A172 (cell line): ENCODE results near the gene ATL1. TPM values are rescaled to one million over a fixed set of nuclear protein-coding genes. Genes with fewer than 3 reads are reported as not detected.
"Not testable (repeated sequence)": the region's sequence is repeated elsewhere in the genome, so short reads cannot be mapped to it uniquely, and the experiment has no call there.

Experiments used
- DNase-seq: peaks from one replicate; pipeline ENCODE4 v3.0.0-alpha.2; 2015; ENCODE audit warnings: low spot score
- total RNA-seq: library from RNA; depleted of rRNA; stranded (reverse); fragments of >200 nt; shearing (Covaris generic); gene quantifications from 2 replicates; pipeline ENCODE4 v1.2.3, GENCODE V29; 2014; rRNA removed

ATL1 gene
- total RNA-seq, 1 experiment from 2014 or later: 14.0 TPM

DNA sequence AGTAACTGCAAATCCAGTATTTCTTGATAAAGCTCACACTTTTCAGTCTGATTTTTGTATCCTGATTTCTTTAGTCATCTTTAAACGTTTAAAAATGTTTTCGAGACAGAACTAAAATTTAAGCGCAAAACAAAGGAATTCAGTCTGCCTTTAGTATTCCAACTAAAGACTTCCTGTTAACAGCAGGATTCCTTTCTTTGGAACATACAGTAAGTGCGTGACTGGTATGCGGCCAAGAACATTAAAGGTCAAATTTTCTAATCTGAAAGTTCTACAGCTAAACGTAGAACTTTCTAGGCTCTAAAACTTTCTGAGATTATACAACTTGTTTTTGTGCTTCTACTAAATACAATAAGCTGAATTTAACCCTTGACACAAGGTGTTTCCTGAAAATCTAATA lies 98.3 kb downstream of the ATL1 start:
- no peak for DNase-seq

DNA sequence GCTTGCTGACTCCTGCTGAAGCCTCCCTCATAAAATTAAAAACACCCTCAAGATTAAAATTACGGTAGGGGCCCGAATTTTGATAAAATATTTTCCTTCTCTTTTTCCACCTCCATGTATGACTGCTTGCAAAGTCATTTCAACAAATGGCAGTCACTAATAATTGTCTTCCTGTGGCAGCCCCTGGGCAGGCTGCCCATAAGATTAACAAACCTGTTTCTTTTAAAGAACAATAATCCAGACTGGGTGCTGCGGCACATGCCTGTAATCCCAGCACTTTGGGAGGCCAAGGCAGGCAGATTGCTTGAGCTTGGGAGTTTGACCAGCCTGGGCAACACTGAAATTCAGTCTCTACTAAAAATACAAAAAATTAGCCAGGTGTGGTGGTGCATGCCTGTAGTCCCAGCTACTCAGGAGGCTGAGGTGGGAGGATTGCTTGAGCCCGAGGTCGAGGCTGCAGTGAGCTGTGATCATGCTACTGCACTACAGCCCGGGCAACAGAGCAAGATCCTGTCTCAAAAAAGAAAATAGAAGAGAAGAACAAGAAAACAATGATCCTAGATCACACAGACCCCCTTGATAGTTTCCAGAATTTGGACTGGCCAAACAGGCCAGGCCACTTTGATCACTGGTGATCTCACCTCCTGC lies 99.5 kb downstream of the ATL1 start:
- DNase-seq: no peak

DNA sequence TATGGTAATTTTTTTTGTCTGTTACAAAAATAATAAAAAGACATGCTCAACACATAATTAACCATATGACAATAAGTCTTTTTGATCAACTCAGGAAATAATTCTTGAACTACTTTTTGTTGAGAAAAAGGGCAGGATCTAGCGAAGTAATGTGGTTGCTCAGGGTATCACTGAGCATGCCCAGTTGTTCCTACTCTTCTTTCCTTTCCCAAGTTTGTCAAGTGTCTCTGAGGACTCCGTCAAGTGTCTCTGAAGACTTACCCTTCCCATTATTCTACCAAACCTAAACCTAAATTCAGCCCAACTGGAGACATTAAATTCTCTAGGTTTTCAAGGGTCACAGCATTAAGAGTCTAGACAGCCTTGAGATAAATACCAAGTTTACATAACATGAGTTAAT lies 104.6 kb downstream of the ATL1 start:
- DNase-seq: not testable (repeated sequence)

DNA sequence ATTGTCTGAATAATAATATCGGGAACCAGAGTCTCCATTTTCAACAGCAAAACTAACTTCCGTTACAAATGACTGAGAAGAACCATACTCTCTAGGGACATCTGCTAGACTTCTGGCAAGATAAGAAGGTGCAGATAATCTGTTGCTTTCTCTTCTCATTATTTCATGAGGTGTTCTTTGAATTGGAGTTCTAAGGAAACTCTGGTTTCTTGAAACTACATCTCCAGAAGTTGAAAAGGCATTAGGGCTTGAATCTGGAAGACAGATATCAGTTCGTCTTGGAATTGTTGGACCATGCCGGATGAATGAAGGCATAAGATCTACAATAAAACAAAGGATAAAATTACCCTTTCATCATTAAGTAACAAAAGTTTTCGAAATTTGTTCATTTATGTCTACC lies 105.4 kb downstream of the ATL1 start:
- DNase-seq: not testable (repeated sequence)

DNA sequence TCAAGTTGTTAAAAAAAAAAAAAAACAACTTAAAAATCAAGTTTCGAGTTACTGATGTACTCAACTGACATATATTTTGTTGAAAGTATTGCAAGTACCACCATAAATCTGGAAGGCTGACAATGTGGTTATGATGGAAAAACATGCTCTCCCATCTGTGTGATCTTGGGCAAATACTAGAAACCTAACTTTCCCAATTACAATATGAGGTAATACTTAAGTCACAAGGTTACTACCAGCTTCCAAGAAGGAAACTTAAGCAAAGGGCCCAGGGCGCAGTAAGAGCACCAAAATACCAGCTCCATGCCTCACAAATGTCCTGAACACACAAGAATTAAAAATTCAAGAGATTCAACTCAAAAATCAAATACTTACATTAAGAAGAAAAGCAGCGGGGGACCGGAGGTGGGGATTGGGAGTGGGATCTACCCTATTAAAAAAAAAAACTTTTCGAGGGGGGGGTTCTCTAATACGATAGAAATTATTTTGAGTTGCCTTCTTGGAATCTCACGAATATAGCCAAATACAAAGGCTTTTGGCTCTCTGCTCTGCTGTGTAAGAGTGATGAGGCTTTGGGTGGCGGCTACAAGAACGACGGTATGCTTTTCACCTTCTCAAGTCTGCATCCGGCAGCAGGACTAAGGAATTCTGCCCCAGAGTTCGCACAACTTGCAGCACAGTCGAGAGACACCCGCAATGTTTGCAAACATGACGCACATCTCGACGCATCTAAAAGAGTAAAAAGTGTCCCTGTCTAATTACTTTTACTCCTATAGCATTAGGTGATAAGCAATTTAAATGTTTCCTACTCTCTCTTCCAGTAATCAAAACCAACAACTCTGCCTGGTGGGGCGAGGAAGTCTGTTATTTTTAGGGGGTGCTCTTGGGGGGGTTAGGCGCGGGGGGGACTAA lies 107.1 kb downstream of the ATL1 start:
- DNase-seq: peak; percentile 27

DNA sequence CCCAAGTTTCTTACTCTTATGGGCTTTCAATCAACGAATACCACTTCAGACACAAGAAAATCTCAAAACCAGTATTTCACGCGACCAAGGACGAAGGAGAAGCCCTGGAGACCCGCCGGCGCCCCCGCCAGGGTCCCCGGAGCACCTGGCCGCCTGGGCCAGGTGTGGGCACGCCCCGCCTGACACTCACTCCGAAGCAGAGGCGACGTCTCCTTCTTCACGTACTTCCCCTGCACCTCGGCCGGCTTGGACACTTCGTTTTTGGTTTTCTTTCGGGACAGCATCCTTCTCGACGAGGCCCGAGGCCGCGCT lies 107.7 kb downstream of the ATL1 start:
- DNase-seq: no peak

DNA sequence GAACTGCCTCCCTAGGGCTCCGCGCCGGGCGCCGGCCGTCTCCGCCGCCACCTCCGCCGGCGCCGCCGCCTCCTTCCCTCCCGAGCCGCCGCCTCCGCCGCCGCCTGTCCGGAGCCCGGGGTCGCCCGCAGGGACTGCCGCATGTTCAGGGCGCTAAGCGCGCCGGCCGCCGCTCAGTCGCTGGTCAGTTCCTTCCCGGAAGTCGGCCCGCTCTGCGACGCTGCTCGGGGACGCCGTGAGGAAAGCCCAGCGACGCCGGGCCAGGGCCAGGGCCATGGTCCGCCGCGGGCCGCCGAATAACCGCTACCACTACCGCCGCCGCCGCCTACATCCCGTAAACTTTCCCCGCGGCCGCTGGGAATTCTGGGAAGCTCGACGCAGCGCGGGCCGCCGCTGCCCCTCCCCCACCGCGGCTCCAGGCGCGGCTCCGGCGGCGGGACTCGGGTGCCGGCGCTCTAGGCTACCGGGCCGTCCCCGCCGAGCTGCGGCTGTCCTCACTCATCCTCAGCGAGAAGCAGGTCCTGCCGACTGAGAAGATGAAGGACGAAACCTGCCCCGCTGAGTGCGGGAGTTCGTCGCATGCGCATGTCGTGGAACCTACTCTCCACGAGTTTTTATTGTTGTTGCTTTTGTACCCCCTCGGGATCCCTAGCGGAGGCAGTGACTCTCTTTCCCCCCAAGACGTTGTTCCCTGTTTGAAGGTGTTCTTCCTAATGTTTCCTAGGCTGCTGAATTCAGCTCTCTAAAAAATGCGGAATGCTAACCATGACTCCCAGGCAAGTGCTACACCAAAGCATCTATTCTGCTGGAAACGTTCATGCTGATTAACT lies 108.3 kb downstream of the ATL1 start, which contains the start of gene SAV1:
TSS of gene SAV1 (minus strand) at position 311 of the 830 bp plus-strand sequence. CDS start 339 bp downstream, outside the sequence.
- peak; percentile 74 for DNase-seq

DNA sequence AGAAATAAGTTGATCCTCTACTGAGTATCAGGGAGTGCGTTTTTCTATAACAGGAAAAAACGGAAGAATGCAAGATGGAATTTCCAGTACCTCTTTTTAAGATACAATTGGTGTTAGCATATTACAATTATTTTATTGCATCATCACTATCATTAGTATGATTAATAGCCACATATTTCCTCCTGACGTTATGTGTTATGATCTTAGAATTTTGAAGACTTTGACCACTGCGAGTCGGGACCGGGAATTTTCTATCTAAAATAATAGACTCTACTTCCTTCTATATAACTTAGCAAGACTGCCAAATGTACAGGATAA lies 108.8 kb downstream of the ATL1 start:
- DNase-seq: no peak

DNA sequence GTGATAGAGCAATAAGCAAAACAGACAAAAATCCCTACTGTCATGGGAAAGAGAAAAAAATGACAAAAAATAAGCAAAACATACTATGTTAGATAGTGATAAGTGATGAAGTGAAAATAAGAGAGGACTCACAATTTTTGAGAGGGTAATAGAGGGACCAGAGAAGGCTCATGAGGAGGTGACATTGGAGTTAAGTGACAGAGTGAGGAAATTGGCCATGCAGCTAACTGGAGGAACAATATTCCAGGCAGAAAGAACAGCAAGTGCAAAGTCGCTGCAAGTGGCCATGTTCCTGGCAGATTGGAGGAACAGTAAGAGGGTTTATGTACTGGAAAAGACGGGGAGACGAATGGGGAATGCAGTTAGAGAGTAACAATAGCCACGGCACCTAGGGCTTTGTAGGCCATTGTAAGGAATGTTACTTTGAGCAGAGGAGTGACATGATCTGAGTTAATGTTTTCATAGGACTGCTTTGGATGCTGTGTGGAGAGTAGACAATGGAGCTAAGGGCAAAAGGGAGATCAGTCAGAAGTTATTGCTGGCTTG lies 109.6 kb downstream of the ATL1 start:
- no peak for DNase-seq

DNA sequence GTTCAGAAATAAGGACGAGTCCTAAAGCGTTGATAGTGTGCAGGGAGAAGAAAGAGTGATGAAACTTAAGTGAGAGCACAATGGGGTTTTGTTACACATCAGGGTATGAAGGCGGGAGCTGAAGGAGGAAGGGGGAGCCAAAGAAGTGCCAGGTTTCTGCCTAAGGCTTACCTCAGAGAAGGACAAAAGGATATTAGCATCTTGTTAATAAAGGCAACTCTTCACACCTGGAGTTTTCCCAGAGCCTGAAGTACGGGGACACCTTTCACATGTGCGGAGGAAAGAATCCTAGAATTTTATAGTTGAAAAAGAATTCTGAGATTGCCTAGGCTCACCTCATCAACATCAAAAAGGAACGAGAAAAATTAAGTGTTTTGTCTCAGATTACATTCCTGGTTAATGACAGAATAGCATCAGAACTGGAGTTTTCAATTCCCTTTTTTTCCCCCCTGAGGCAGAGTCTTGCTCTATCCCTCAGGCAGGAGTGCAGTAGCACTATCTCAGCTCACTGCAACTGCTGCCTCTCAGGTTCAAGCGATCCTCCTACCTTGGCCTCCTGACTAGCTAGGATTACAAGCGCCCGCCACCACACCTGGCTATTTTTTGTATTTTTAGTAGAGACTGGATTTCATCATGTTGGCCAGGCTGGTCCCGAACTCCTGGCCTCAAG lies 110.4 kb downstream of the ATL1 start:
- DNase-seq: no peak

DNA sequence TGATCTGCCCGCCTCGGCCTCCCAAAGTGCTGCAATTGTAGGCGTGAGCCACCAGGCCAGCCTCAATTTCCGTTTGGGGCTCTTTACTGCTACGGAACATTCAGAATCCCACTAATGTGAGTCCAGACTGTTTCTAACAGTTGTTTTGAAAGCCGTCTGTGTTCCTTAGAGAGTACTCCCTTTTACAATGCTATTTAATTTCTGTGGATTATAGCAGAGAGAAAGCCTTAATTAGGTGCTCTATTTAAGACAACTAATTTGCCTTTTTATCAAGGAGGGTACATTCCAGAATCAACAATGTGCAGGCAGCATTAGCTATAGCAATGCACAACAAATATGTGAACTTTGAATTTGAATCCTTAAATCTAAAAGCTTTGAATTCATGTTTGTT lies 110.9 kb downstream of the ATL1 start:
- DNase-seq: no peak

DNA sequence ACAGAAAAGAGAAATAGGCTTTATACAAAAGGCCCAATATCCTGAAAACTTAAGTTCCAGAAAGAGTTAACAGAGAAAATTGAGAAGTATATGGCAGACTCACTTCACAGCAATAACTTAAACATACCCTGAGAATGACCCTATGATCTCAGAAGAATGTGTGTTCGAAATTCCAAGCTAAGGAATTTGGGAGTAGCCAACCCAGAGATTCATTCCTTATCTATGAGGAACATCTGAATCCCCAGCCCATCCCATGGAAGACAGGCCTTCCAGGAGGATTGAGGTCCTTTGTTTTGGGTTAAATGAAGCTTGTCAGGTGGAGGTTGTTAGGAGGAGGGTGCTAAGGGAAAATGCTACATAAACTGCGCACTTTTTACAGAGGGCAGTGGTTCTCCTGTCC lies 115.7 kb downstream of the ATL1 start:
- DNase-seq: peak; percentile 13

DNA sequence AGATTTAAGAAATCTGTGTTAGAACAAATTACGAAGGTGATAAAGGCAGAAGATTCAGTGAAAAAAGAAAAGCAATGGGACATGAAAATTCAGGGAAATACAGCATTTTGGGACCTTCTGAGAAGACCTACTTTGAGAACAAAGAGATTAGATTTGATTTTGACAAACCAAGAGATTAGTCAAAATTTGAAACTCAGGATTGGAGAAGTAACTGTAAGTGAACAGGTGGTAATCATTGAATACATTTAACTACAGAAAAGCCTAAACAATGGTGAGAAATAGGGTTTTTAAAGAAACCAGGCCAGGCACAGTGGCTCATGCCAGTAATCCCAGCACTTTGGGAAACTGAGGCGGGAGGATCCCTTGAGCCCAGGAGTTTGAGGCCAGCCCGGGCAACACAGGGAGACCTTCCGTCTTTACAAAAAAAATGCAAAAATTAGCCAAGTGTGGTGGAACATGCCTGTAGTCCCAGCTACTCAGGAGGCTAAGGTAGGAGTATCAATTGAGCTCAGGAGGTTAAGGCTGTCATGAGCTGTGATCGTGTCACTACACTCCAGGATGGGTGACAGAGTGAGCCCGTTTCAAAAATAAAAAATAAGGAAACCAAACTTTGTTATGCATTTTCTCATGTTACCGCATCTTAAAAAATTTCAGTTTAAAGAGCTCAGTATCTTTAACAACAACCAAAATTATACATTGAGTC lies 117.0 kb downstream of the ATL1 start:
- DNase-seq: no peak

DNA sequence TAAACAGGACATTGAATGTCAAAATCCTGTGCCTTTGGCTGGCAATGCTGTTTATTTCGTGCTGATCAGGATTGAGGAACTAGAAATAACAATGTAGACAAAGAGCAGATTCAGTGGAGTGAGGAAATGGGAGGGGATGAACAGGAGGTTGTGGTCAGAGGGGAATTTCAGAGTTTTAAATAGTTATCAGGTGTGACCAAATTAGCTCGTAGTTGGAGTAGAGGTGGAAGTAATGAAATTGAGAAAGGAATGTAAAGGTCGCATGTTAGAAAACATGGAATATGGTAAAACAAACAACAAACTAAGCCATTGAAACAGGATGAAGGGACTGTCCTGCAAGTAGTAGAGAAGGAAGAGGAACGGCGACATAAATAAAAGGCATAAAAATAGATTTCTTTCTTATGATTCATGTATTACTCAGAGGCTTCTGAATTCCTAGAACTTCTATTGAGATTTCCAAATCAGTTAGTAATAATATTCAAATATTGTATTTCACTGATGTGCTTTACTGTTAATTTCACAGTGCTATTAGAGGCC lies 117.7 kb downstream of the ATL1 start:
- peak; percentile 44 for DNase-seq

DNA sequence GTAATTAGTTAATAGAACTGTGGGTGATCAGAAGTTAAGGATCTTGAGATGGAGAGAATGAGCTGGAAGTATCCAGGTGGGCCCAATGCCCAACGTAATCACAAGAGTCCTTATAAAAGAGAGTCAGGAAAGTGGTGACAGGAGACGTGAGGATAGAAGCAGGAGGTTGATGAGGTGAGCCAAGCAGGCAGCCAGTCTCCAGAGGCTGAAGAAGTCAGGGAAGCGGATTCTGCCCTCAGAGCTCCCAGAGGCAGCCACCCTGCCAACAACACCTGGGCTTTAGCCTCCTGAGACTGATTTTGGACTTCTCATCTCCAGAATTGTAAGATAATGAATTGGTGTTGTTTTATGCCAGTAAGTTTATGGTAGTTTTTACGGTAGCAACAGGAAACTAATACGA lies 118.2 kb downstream of the ATL1 start:
- DNase-seq: no peak

DNA sequence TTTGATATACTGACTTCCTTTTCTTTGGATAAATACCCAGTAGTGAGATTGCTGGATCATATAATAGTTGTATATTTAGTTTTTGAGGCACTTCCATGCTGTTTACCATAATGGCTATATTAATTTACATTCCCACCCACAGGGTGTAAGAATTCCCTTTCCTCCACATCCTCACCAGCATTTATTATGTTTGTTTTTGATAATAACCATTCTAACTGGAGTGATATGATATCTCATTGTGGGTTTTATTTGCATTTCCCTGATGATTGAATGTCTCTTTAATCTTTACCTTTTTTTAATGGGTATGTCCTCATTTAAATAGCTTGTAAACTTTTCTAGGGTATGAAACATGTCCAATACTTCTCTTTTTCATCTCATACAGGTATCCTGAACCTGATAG lies 119.7 kb downstream of the ATL1 start:
- no peak for DNase-seq

Other genes starting within 250 kb of the ATL1 start
- 3.3 and 3.7 TPM in 2 replicates for gene L2HGDH, start 247.9 kb upstream of the ATL1 start, total RNA-seq
- gene DMAC2L, start 247.8 kb upstream of the ATL1 start, total RNA-seq: 2.3 and 3.5 TPM in 2 replicates
- gene CDKL1, start 163.3 kb upstream of the ATL1 start, total RNA-seq: 0.07 and 0.24 TPM in 2 replicates
- 42.0 and 44.4 TPM in 2 replicates for gene MAP4K5, start 27.6 kb upstream of the ATL1 start, total RNA-seq
- 7.3 and 9.6 TPM in 2 replicates for gene SAV1, start 108.2 kb downstream of the ATL1 start, total RNA-seq